GM12801 (cell line): ENCODE data around the gene SLC66A1.

Experiments used
- CTCF ChIP-seq: IDR thresholded peaks from one replicate; pipeline ENCODE4 v1.5.1; 2011; ENCODE audit warnings: control low read depth; ENCODE audit not compliant: insufficient read length; ENCODE audit errors: extremely low read depth

SLC66A1 gene

DNA sequence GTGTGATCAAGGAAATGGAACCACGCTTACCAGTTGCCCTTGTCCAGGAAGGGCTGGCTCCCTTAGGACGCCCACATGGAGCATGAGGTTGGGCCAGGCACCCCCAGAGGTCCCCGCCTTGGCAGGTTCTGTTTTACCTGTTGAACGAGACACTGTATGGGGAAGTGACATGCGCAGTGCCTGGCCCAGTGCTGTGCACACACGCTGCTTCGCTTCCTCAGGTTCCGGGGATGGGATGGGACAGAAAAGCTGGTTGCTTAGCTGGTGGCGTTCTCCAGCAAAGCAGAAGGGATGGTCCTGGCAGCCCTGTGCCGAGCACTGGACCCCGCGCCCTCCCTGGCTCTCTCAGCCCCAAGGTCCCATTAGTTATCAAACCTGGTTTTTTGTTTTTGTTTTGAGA lies 20.7 kb downstream of the SLC66A1 start:
- TF ChIP-seq CTCF, result no peak

DNA sequence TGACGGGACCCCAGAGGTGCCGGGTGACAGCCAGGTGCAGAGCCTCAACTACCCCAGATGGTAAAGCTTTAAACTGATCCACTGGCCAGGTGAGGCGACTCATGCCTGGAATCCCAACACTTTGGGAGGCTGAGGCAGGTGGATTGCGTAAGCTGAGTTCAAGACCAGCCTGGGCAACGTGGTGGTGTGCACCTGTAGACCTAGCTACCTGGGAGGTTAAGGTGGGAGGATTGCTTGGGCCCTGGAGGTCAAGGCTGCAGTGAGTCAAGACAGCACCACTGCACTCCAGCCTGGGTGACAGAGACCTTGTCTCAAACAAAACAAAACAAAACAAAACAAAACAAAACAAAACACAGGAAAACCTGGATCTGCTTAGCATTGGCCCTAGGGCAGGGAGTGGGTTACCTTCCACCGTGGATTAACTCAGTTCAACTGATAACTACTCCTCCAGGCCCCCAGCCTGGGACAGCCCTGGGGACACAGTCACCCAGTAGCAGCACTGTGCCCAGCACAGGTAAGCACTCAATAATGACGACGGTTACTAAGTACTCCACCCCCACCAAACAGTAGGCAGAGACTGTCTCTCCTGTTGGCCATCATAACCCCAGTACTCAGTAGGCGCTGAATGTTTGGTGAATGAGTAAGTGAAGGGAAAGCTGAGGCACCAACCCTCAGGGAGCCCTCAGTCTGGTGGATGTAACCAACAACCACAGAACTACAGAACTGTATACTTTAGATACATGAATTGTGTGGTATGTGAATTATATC lies 21.6 kb downstream of the SLC66A1 start:
- TF ChIP-seq CTCF, result no peak

DNA sequence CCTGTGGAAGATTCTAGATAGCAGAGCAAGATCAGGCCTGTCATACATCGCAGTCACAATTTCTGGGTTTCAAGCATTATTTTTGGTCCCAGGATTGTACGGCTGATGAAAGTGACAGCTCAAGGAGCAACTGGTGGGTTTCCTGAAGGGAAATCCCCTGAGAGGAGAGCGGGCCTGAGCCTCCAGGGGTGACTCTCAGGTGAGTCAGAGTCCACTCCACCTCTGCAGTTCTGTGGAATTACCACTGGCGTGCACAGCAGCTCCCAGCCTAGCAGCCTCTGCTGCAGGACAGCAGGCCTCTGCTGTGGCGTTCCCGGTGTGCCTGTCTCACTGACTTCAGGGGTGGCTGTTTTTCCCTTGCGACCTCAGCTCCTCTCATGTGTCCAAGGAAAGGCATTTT lies 24.4 kb downstream of the SLC66A1 start:
- no peak for TF ChIP-seq CTCF

GRCh38 chr1:19337289-19337688 lies 25.2 kb downstream of the SLC66A1 start:
- no peak for TF ChIP-seq CTCF

DNA sequence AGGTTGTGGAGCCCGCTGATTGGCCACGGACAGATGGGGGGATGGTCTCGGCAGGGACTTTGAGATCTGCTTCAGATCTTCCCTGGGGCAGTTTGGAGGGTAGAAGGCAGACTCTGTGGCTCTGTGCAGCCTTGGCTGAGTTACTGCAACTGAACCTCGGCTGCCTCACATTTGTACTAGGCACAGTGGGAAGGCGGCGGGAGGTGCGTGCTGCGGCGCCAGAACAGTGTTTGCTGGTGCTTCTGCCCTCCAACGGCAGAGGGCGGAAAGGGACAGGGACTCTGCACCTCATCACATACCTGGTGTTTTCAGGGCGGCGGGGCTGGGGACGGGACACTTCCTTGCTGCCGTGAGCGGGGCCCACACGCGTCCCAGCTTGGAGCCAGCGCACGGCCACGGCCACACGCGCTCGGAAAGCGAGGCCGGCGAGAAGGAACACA lies 26.2 kb downstream of the SLC66A1 start:
- TF ChIP-seq CTCF, result no peak

GRCh38 chr1:19339214-19339861 lies 27.2 kb downstream of the SLC66A1 start:
- TF ChIP-seq CTCF, result no peak

- TF ChIP-seq CTCF, result no peak
Observed at GRCh38 chr1:19340387-19340937, 28.3 kb downstream of the SLC66A1 start.
